Frontal cortex (tissue), 1 donor: ENCODE results near the gene BACE1. TPM values are rescaled to one million over a fixed set of nuclear protein-coding genes. Genes with fewer than 3 reads are reported as not detected.

ENCODE experiments used
- small RNA-seq: library from RNA; depleted of rRNA; stranded (forward); fragments of <200 nt; gene quantifications from one replicate; pipeline ENCODE3, GENCODE V24; 2014
- total RNA-seq: library from RNA; depleted of rRNA; stranded (reverse); fragments of >200 nt; gene quantifications from one replicate; pipeline ENCODE4 v1.2.3, GENCODE V29; 2014

Gene BACE1
- total RNA-seq, 1 donor from 2014 or later, result 21.2 TPM

Small RNAs within 50 kb of the gene (small RNA-seq; reads per million reads assigned to genes)
- not detected for gene RF00564

Other genes with a start within 250 kb of the BACE1 start
- gene SIK3, start 217.8 kb downstream of the BACE1 start, total RNA-seq, result 27.3 TPM
- gene PAFAH1B2, start 172.0 kb downstream of the BACE1 start, total RNA-seq, result 400 TPM
- 9.4 TPM for gene SIDT2, start 137.5 kb downstream of the BACE1 start, total RNA-seq
- gene TAGLN, start 116.9 kb downstream of the BACE1 start, total RNA-seq, result 17.5 TPM
- gene PCSK7, start 84.2 kb downstream of the BACE1 start, total RNA-seq, result 20.0 TPM
- 15.1 TPM for gene RNF214, start 83.6 kb downstream of the BACE1 start, total RNA-seq
- gene BACE1-AS, start 24.9 kb downstream of the BACE1 start, total RNA-seq, result 3.7 TPM
- 15.1 TPM for gene CEP164, start 11.6 kb upstream of the BACE1 start, total RNA-seq